HepG2 (cell line): ENCODE data around the gene BEST2. TPM values are rescaled to one million over a fixed set of nuclear protein-coding genes. Genes with fewer than 3 reads are reported as not detected.

Experiments
- CAMTA2 ChIP-seq: sonication (generic); formaldehyde crosslinking; IDR thresholded peaks from 2 replicates; pipeline ENCODE4 v1.4.0; 2020; ENCODE audit warnings: mild to moderate bottlenecking, missing genetic modification reagents, borderline replicate concordance
- ISL2 ChIP-seq: sonication (generic); formaldehyde crosslinking; IDR thresholded peaks from 2 replicates; pipeline ENCODE4 v1.5.0; 2020; ENCODE audit warnings: missing genetic modification reagents
- JARID2 ChIP-seq: sonication (generic); formaldehyde crosslinking; IDR thresholded peaks from 2 replicates; pipeline ENCODE4 v1.8.1; 2023; ENCODE audit warnings: missing genetic modification reagents, inconsistent platforms; ENCODE audit not compliant: insufficient replicate concordance
- RAD51 ChIP-seq: fragments of 450-650 bp; IDR thresholded peaks from 2 replicates; pipeline ENCODE4 v1.6.1; 2016; ENCODE audit warnings: borderline replicate concordance
- RNF2 ChIP-seq: fragments of 450-650 bp; conservative IDR thresholded peaks from 2 replicates; pipeline ENCODE4 v1.6.1; 2016; ENCODE audit warnings: low read depth
- ZIK1 ChIP-seq: sonication (generic); formaldehyde crosslinking; IDR thresholded peaks from 2 replicates; pipeline ENCODE4 v1.5.0; 2020; ENCODE audit warnings: mild to moderate bottlenecking, low read depth, missing genetic modification reagents, borderline replicate concordance
- ZNF180 ChIP-seq: sonication (generic); formaldehyde crosslinking; IDR thresholded peaks from 2 replicates; pipeline ENCODE4 v1.4.0; 2020; ENCODE audit warnings: low read depth, missing genetic modification reagents, borderline replicate concordance
- ZNF264 ChIP-seq: sonication (generic); formaldehyde crosslinking; IDR thresholded peaks from 2 replicates; pipeline ENCODE4 v1.4.0; 2020; ENCODE audit warnings: missing genetic modification reagents
- polyA plus RNA-seq, 8 experiments: library from polyadenylated mRNA; depleted of rRNA in 3 of 8; stranded (reverse) in 7 of 8; unstranded in 1 of 8; fragments of >200 nt; fragmentation: Illumina TruSeq in 4 of 8; extraction: Trizol in 4 of 8; gene quantifications; 2 replicates each; pipeline versions ENCODE4 v1.2.1 to v1.2.3, GENCODE V29; 2011 to 2016; ENCODE audit warnings: low read depth in 4 of 8, missing spikeins in 1 of 8, mixed read lengths in 1 of 8; ENCODE audit not compliant: insufficient read depth in 1 of 8
- total RNA-seq, 5 experiments: library from RNA; depleted of rRNA; stranded (reverse); fragments of >200 nt; fragmentation: Illumina TruSeq; extraction: Trizol; gene quantifications; 2 replicates each; pipeline ENCODE4 v1.2.3, GENCODE V29; 2016; ENCODE audit warnings: low read depth in 1 of 5
- TF ChIP-seq, protein P1 (sequence below), 2 experiments: sonication (generic) in 1 of 2; formaldehyde crosslinking in 1 of 2; IDR thresholded peaks; 2 replicates each; pipeline versions ENCODE4 v1.5.1 to v1.6.1; 2011 to 2020; ENCODE audit warnings: borderline replicate concordance in 1 of 2, low read depth in 1 of 2, low read length in 1 of 2, mild to moderate bottlenecking in 1 of 2, missing genetic modification reagents in 1 of 2, moderate library complexity in 1 of 2
- TF ChIP-seq, protein P2 (sequence below): sonication (generic); formaldehyde crosslinking; IDR thresholded peaks from 2 replicates; pipeline ENCODE4 v1.4.0; 2020; ENCODE audit warnings: missing genetic modification reagents, mild to moderate bottlenecking, borderline replicate concordance
- TF ChIP-seq, protein P3 (sequence below): sonication (generic); formaldehyde crosslinking; IDR thresholded peaks from 2 replicates; pipeline ENCODE4 v1.8.0; 2023; ENCODE audit warnings: mild to moderate bottlenecking, missing genetic modification reagents
- TF ChIP-seq, protein P4 (sequence below): sonication (generic); formaldehyde crosslinking; IDR thresholded peaks from 2 replicates; pipeline ENCODE4 v1.5.1; 2020; ENCODE audit warnings: missing genetic modification reagents, mild to moderate bottlenecking, borderline replicate concordance

The BEST2 gene
- total and polyA plus RNA-seq, 2 of the 13 experiments (the other 11 are each of a cell fraction or from before 2014, with no cell fraction given) = not detected

DNA sequence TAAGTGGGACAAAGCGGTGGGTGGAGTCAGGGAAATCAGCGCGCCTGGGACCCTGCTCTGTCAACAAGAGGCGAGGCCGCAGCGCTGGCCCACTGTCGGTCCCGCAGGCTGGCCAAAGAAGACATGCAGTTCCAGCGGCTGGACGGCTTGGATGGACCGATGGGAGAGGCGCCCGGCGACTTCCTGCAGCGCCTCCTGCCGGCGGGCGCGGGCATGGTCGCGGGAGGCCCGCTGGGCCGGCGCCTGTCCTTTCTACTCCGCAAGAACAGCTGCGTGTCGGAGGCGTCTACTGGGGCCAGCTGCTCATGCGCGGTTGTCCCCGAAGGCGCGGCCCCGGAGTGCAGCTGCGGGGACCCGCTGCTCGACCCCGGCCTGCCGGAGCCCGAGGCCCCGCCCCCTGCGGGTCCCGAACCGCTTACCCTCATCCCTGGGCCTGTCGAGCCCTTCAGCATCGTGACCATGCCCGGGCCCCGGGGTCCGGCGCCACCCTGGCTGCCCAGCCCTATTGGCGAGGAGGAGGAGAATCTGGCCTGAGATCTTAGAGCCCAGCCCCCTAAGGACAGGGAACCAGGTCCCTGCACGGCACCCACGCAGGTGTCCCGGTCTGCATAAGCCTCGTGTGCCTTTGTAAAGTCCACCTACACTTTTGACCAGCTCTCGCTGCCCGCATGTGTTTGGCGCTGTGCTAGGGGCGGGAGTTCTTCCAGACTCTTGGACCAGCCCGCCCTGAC lies 6.1 kb downstream of the BEST2 start (continued):
- TF ChIP-seq, protein P1, sequence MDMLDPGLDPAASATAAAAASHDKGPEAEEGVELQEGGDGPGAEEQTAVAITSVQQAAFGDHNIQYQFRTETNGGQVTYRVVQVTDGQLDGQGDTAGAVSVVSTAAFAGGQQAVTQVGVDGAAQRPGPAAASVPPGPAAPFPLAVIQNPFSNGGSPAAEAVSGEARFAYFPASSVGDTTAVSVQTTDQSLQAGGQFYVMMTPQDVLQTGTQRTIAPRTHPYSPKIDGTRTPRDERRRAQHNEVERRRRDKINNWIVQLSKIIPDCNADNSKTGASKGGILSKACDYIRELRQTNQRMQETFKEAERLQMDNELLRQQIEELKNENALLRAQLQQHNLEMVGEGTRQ (IDR thresholded peaks at IDR 0.05; ENCODE audit: low read depth, low read length) = no peak
- TF ChIP-seq, protein P1 (CRISPR knock-in tag; IDR thresholded peaks at IDR 0.05; ENCODE audit: borderline replicate concordance) = no peak
- TF ChIP-seq ZIK1 (CRISPR knock-in tag) (no peak), RNF2 (no peak; the same call in 1 of the 2 replicates), ZNF180 (CRISPR knock-in tag) (no peak), ZNF264 (CRISPR knock-in tag) (no peak), RAD51 (no peak), JARID2 (no peak), CAMTA2 (no peak), ISL2 (CRISPR knock-in tag) (no peak)
- TF ChIP-seq, protein P2, sequence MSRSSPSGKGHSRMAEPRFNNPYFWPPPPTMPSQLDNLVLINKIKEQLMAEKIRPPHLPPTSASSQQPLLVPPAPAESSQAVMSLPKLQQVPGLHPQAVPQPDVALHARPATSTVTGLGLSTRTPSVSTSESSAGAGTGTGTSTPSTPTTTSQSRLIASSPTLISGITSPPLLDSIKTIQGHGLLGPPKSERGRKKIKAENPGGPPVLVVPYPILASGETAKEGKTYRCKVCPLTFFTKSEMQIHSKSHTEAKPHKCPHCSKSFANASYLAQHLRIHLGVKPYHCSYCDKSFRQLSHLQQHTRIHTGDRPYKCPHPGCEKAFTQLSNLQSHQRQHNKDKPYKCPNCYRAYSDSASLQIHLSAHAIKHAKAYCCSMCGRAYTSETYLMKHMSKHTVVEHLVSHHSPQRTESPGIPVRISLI (CRISPR knock-in tag) = peak; percentile 10; the same call in 1 of the 2 replicates
- TF ChIP-seq, protein P3, sequence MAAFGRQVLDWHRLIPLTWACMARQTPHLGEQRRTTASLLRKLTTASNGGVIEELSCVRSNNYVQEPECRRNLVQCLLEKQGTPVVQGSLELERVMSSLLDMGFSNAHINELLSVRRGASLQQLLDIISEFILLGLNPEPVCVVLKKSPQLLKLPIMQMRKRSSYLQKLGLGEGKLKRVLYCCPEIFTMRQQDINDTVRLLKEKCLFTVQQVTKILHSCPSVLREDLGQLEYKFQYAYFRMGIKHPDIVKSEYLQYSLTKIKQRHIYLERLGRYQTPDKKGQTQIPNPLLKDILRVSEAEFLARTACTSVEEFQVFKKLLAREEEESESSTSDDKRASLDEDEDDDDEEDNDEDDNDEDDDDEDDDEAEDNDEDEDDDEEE (CRISPR knock-in tag) = peak; percentile 61; the same call in 1 of the 2 replicates
- TF ChIP-seq, protein P4, sequence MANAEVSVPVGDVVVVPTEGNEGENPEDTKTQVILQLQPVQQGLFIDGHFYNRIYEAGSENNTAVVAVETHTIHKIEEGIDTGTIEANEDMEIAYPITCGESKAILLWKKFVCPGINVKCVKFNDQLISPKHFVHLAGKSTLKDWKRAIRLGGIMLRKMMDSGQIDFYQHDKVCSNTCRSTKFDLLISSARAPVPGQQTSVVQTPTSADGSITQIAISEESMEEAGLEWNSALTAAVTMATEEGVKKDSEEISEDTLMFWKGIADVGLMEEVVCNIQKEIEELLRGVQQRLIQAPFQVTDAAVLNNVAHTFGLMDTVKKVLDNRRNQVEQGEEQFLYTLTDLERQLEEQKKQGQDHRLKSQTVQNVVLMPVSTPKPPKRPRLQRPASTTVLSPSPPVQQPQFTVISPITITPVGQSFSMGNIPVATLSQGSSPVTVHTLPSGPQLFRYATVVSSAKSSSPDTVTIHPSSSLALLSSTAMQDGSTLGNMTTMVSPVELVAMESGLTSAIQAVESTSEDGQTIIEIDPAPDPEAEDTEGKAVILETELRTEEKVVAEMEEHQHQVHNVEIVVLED = no peak; the same call in 1 of the 2 replicates
